Measurements from ENCODE around the gene KDM2A.

GRCh38 chr11:67254798-67255197 lies 135.7 kb downstream of the KDM2A start:
- TF ChIP-seq ARNTL (CRISPR knock-in tag; IDR thresholded peaks at IDR 0.05; ENCODE audit: borderline replicate concordance, low read depth) (no peak), ZNF565 (CRISPR knock-in tag; conservative IDR thresholded peaks at IDR 0.05; ENCODE audit: low read depth) (no peak), PATZ1 (CRISPR knock-in tag; IDR thresholded peaks at IDR 0.05; ENCODE audit: borderline replicate concordance) (no peak), PPARA (CRISPR knock-in tag; IDR thresholded peaks at IDR 0.05; ENCODE audit: borderline replicate concordance) (no peak), OSR1 (CRISPR knock-in tag; IDR thresholded peaks at IDR 0.05) (no peak), ESRRG (CRISPR knock-in tag; IDR thresholded peaks at IDR 0.05) (no peak), CREB5 (CRISPR knock-in tag; IDR thresholded peaks at IDR 0.05; ENCODE audit: low read depth) (no peak), ISL1 (CRISPR knock-in tag; IDR thresholded peaks at IDR 0.05) (no peak), TOX (CRISPR knock-in tag; IDR thresholded peaks at IDR 0.05; ENCODE audit: borderline replicate concordance) (no peak), ZNF70 (CRISPR knock-in tag; IDR thresholded peaks at IDR 0.05) (no peak), BACH2 (CRISPR knock-in tag; IDR thresholded peaks at IDR 0.05; ENCODE audit: borderline replicate concordance) (no peak), ZFP3 (CRISPR knock-in tag; IDR thresholded peaks at IDR 0.05) (no peak)

All from SK-N-SH treated with all-trans-retinoic acid at 6 μM for 48 hours (cell line).